Mucosa of descending colon (tissue), 3 donors: ENCODE measurements around the gene FGF22. TPM values are rescaled to one million over a fixed set of nuclear protein-coding genes. Genes with fewer than 3 reads are reported as not detected.
A peak's percentile ranks its signal among the peaks of the same experiment; 100 is the strongest.
"Not testable (repeated sequence)": the region's sequence is repeated elsewhere in the genome, so short reads cannot be mapped to it uniquely, and the experiment has no call there.

Source experiments
- ATAC-seq: fragments of 200-7000 bp; cut with Tn5 transposase; one replicate; pipeline ENCODE4 v1.9.1; 2020; ENCODE audit warnings: mild to moderate bottlenecking, moderate library complexity
- DNase-seq, 3 donors: peaks; one replicate each; pipeline ENCODE4 v3.0.0-alpha.2; 2020
- H3K36me3 ChIP-seq: fragments of 200-600 bp; one replicate; pipeline ENCODE4 v1.8.0; 2021; ENCODE audit warnings: low read depth, mild to moderate bottlenecking
- H3K4me1 ChIP-seq: fragments of 200-600 bp; one replicate; pipeline ENCODE4 v1.8.0; 2021; ENCODE audit warnings: low read depth, mild to moderate bottlenecking
- H3K4me3 ChIP-seq: fragments of 200-600 bp; one replicate; pipeline ENCODE4 v1.8.0; 2021; ENCODE audit warnings: mild to moderate bottlenecking
- H3K9me3 ChIP-seq: fragments of 200-600 bp; one replicate; pipeline ENCODE4 v1.8.0; 2021; ENCODE audit warnings: mild to moderate bottlenecking
- CTCF ChIP-seq: fragments of 200-600 bp; IDR thresholded peaks from one replicate; pipeline ENCODE4 v1.8.0; 2022; ENCODE audit warnings: antibody characterized with exemption, mild to moderate bottlenecking
- intact Hi-C, 2 donors: fragments of 100-400 bp; cut with DNase I in 1 of 2; cut with micrococcal nuclease in 1 of 2; formaldehyde crosslinking; loops; one replicate each; pipeline versions ENCODE4 v1.11.0 to v1.11.1; 2022; cut with DNase I, micrococcal nuclease
- total RNA-seq, 3 donors: library from RNA; stranded (reverse); fragmentation: NEBNext Ultra II Directional in 2 of 3; extraction: Animal tissue kit (Norgen Biotek cat#: 25700) in 2 of 3; gene quantifications; one replicate each; pipeline versions ENCODE4 v1.2.1 to v1.2.4, GENCODE V29; 2021 to 2023
- donor health status: DM: no; HTN: no; CAD: no; lungs with moderate emphysema.
- donor health status: DM: no; HTN: no; CAD: no.
- donor health status: DM: no; HTN: yes; CAD: no.

Gene FGF22
- total RNA-seq, 3 donors from 2014 or later: 0.23 to 0.82 TPM; not detected in 1

- intact Hi-C loops: no loop called here
- peaks cover 12% of the 10 kb centered on the region for H3K36me3 ChIP-seq
- DNase-seq: no peak
- H3K4me1 ChIP-seq: no peaks in the 10 kb centered on the region
- H3K4me3 ChIP-seq: no peak overlapping the region
- no peaks in the 10 kb centered on the region for H3K9me3 ChIP-seq
- ATAC-seq: no peak
- TF ChIP-seq CTCF: no peak
Observed at GRCh38 chr19:618674-619285, 20.9 kb upstream of the FGF22 start.

- ATAC-seq (no peak), DNase-seq (no peak)
- intact Hi-C loops: no loop called here
- TF ChIP-seq CTCF: no peak
- Histone ChIP-seq H3K9me3 (no peaks in the 10 kb centered on the region), H3K4me3 (no peak overlapping the region), H3K4me1 (no peaks in the 10 kb centered on the region), H3K36me3 (peaks cover 12% of the 10 kb centered on the region)
Observed at GRCh38 chr19:619286-620002, 20.2 kb upstream of the FGF22 start.

- Histone ChIP-seq H3K4me1 (no peaks in the 10 kb centered on the region), H3K4me3 (no peak overlapping the region), H3K9me3 (no peaks in the 10 kb centered on the region), H3K36me3 (peaks cover 12% of the 10 kb centered on the region)
- intact Hi-C loops: no loop called here
- TF ChIP-seq CTCF: no peak
- ATAC-seq: no peak
- DNase-seq: no peak
Observed at GRCh38 chr19:620166-620862, 19.4 kb upstream of the FGF22 start.

GRCh38 chr19:621191-621590 is 18.5 kb upstream of the FGF22 start:
- peak in 1 of 3 donors; percentile 51 for DNase-seq
- peaks cover 12% of the 10 kb centered on the region for H3K36me3 ChIP-seq
- H3K9me3 ChIP-seq, H3K4me1 ChIP-seq, intact Hi-C loops, ATAC-seq, H3K4me3 ChIP-seq: not testable (repeated sequence)

- H3K36me3 ChIP-seq: peaks cover 12% of the 10 kb centered on the region
Observed at GRCh38 chr19:621819-622218, 17.9 kb upstream of the FGF22 start.

More at GRCh38 chr19:621819-622218, 17.9 kb upstream of the FGF22 start:
- ATAC-seq (no peak), DNase-seq (no peak)
- intact Hi-C loops: no loop called here
- Histone ChIP-seq H3K4me3 (no peak overlapping the region), H3K9me3 (no peaks in the 10 kb centered on the region), H3K4me1 (no peaks in the 10 kb centered on the region)
- TF ChIP-seq CTCF: no peak
